Left forelimb (tissue), 1 donor: ENCODE data around the gene LRRC72.
"Not testable (repeated sequence)": the region's sequence is repeated elsewhere in the genome, so short reads cannot be mapped to it uniquely, and the experiment has no call there.

Experiments used
- DNase-seq: peaks from one replicate; pipeline ENCODE4 v3.0.0-alpha.2; 2018; ENCODE audit warnings: low spot score

LRRC72 gene

DNA sequence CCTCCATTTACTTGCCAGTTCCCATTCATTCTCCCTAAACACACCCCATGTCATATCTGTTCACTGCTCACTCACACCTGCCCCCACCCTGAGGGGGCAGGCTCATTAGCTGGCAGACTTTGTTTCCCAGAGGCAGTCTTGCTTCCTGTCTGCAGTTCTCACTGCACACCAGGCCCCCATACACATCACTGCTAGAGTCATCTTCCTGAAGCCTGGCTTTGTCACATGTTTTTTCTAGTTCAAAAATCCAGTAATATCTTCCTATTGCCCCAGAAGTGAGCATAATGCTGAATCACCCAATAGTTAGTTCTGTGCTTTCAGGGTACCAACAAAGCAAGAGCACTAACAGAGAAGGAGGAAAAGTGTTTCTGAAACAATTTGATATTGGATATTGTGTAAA lies 1.9 kb downstream of the LRRC72 start:
- DNase-seq = no peak

- no peak for DNase-seq
Measured at GRCh38 chr7:16529697-16530096, 3.1 kb downstream of the LRRC72 start.

DNA sequence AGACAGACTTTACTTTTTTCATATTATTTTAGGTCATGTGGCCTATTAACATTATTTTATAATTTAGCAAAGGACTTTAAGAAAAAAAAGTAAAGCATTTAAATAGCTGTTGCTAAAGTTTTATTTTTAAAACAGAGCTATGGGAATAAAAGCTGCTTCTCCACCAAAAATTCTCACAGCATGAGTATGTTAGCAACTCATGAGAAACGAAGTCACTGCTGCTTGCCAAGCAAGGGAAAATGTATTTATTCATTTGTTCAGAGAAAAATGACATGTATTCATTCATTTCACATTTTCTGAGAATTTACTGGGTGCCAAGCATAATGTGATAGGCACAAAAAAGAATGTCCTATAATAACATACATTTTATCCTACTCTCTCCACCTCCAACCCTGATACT lies 5.1 kb downstream of the LRRC72 start:
- DNase-seq = no peak

DNA sequence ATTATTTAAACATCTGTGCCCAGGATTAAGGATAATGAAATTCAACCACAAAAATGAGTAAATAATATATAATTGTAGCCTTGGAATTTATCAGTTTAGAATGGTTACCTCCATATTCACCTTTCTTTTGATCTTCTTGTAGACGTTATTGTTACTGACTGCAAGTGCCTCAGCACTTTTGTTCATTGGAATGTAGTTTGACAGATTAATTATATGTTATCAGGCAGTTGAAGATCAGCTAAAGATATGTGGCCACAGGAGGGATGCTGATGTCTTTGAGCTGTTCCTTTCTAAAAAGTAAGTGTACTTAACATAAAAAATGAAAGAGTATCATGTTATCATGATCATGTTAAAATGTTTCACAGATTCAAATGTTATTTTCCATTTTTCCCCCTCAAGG lies 5.6 kb downstream of the LRRC72 start:
- no peak for DNase-seq

- no peak for DNase-seq
Measured at GRCh38 chr7:16535500-16535899, 8.9 kb downstream of the LRRC72 start.

DNA sequence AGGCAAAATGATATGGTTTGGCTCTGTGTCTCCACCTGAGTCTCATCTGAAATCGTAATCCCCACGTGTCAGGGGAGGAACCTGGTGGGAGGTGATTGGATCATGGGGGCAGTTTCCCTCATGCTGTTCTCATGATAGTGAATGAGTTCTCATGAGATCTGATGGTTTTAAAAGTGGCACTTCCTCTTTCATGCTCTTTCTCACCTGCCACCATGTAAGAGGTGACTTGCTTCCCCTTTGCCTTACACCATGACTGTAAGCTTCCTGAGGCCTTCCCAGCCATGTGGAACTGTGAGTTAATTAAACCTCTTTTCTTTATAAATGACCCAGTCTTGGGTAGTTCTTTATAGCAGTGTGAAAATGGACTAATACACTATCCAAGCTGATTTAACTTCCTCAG lies 13.9 kb downstream of the LRRC72 start:
- DNase-seq = not testable (repeated sequence)

DNA sequence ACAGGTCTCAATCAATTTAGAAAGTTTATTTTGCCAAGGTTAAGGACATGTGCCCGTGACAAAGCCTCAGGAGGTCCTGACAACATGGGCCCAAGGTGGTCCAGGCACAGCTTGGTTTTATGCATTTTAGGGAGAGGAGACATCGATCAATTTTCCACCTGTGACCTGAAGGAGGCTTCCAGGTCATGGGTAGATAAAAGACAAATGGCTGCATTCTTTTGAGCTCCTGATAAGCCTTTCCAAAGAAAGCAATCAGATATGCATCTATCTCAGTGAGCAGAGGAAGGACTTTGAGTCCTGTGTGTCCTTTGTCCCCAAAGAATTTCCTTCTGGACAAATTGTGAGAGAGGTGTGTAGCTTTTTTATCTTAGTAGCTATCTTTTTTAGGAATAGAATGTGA lies 15.8 kb downstream of the LRRC72 start:
- DNase-seq = no peak

DNA sequence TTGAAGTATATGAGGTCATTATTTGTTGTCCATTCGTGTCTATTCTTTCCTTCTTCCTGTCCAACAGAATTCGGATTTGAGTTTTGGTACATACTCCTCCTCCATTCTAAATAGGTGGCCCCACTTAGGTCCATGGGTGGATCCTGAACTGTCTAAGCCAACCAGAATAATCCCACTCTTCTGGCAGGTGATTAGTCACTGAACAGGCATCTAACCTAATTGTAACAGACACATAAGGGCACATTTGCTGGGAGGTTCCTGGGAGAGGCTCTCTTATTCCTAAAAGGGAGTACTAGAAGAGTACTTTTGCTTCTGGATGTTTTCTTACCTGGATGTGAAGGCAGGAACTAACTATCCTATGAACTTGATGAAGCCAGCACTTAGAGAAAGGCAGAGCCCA lies 16.8 kb downstream of the LRRC72 start:
- DNase-seq = no peak

DNA sequence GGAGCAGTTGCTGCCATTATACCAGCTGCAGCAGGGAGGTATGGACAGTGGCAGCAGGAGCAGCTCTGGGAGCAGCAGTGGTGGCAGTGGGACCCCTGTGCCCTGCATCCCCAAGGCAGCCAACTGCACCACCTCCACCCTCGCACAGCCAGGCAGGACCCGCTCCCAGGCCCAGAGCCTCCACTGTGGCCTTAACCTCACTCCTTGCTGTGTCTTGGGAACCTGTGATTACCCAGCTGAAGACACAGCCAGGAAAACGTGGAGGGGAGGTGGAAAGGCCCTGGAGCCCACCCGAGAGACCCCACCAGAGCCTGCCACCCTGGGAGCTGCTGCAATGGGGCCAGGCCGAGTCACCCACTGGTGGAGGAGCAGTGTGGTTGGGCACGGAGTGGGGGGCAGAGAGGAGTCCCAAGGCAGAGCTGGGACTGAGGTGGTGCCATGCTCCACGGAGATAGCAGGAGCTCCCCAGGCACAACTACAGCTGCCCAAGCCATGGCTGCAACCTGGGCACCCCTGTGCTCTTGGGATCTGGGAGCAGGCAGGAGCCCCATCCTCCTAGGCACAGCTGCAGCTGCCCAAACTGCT lies 20.4 kb downstream of the LRRC72 start:
- DNase-seq = no peak

GRCh38 chr7:16548428-16548827 lies 21.8 kb downstream of the LRRC72 start:
- no peak for DNase-seq

GRCh38 chr7:16550671-16551070 lies 24.0 kb downstream of the LRRC72 start:
- DNase-seq = no peak

DNA sequence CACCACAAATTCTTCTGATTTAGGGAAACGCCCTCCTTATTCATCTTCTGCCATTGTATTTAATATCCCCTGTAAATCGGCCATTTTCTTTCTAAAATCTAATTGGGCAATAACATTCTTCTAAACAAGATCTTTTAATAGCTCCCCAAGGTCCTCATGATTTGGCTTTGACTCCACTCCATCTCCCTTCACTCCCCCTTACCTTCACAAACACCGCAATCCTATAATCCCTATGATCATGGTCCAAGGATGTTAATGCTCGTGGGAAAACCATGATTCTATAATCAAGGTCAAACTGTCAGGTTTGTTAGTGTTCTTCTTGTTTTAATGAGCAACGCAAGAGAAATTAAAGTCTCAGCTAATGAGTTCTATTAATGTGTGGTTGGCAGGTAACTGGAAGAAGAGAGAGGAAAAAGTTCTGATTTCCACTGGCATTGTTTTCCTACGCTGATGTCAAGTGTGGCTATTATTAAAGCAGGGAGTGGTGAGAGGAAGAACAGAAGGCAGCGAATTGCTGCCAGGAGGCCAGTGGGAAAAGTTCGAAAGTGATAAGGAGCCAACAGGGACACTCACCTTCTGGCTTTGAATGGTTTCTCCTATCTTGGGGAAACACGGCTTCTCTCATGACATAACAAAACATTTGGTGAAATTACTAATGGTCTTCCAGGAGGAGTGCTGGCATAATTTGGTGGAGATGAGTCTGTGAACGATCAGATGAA lies 28.1 kb downstream of the LRRC72 start:
- no peak for DNase-seq

DNA sequence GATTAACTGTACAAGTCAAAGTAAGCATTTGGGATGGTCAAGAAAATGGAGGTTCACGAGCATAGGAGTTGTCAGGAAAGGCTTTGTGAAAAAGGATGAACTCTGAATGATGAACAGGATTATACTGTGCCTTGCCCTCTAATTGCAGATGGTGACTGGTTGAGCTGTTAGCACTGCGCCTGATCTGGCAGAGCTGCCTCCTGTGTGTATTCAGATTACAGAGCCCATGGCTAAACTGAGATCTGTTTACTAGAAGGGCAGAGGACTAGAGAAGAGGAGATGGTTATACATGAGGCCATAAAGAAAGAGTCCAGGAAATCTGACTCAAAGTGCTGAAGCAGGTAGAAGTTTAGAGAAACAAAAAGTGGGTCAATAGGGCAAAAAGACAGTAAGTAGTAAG lies 29.7 kb downstream of the LRRC72 start:
- DNase-seq = no peak

DNA sequence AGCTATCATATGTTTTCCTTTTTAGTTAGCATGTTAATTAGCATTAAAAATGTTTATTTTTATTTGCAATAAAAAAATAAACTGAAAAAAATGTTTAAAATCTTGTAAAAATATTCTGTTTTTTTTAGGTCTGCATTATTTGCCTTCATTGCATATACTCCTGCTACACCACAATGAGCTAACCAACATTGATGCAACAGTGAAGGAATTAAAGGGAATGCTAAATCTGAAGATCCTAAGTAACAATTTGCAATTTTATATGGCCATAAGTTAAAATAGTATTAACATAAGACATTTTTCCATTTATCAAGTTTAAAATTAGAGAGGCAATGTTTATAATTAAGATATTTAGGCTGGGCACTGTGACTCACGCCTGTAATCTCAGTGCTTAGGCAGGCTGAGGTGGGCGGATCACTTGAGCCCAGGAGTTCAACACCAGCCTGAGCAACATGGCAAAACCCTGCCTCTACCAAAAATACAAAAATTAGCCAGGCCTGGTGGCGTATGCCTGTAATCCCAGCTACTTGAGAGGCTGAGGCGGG lies 32.2 kb downstream of the LRRC72 start:
- no peak for DNase-seq

- DNase-seq = no peak
Measured at GRCh38 chr7:16559497-16560179, 33.0 kb downstream of the LRRC72 start.

- DNase-seq = no peak
Measured at GRCh38 chr7:16561943-16562342, 35.3 kb downstream of the LRRC72 start.

DNA sequence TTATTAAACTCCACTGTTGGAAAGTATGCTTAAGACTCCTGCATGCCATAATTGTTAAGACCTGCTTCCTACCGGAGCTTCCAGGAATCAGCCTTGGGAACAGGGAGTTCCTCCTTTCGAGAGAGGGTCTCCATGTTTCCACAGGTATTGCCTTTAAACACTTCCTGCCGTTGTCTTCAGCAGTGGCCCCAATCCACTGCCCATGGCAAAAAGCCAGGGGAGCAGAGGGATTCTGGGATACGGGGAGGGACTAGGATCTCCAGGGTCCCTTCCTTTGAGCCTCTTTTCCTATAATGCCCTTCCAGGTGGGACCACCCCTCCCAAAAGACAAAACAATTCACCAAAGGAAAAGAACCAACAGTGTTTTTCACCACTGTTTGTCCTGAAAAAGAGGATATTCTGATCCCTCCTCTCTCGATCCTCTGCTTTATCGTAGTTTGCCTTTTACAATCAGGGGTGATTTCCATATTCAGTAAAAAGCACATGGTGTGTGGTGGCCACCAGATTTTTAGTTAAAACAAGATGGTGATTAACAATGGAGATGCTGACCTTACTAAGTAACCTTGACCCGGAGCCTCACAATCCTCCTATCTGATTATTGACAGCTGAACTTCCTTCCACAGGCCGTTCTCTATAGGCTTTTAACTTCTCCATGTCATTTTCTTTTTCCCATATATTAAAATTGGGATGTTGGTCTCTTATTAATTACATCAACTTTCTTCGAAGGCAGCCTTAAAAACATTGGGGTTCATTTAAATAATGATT lies 36.0 kb downstream of the LRRC72 start:
- no peak for DNase-seq

DNA sequence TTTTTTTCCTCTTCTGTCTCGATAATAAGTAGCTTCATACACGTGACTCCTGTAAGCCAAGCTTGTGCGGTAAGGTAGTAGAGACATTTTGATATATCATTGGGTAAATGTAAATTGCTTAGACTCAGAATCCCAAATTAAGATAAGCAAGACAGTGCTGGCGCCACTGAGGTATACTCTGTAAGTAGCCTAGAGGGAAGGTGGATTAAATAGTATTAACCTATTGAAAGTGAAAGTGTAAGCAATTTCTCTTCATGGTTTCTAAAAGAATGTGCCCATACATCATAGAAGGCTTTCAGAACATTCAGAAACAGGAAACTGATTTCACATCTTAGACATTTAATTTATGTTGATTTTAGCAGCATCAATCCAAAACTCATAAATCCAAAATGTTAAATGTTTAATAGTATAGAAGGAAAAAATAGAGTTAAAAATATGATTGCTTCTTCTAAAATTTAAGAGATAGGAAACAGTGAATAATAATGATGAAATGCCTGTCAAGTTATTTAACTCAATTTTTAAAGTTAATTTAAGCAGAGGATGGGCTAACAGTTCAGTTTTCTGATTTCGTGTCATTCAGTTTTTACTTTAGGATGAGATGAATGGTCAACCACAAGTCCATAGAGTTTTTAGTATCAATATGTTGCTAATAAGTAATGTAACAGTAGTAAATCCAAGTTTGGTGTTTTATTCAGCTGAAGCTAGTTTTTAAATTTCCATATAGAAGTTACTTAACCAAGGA lies 36.8 kb downstream of the LRRC72 start:
- DNase-seq = no peak

GRCh38 chr7:16564023-16564380 lies 37.4 kb downstream of the LRRC72 start:
- no peak for DNase-seq

- DNase-seq = no peak
Measured at GRCh38 chr7:16564909-16565426, 38.3 kb downstream of the LRRC72 start.

DNA sequence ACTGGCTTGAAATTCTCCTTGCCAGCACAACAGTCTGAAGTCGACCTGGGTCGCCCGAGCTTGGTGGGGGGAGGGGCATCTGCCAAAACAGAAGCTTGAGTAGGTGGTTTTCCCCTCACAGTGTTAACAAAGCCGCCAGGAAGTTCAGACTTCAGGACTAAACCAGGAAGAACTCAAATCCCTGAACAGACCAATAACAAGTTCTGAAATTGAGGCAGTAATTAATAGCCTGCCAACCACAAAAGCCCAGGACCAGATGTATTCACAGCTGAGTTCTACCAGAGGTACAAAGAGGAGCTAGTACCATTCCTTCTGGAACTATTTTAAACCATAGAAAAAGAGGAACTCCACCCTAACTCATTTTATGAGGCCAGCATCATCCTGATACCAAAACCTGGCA lies 45.3 kb downstream of the LRRC72 start:
- DNase-seq = no peak

DNA sequence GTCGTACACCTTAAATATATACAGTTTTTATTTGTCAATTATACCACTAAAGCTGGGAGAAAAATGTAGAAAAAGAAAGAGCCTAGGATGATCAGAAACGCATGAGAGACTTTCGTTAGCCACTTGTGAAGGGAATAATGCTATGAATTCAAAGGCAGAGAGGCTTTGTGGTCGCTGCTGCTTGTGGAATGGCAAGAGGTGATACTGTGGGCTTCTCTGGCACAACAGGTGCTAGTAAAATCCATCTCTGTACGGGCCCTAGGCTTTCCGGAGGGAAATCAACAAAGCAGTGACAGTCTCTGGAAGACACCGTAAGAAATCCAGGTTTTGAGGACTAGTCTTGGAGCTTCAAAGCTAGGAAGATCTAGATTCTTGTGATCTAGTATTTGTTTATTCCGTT lies 52.6 kb downstream of the LRRC72 start:
- no peak for DNase-seq
